Fibroblast of lung (primary cell): Measurements from ENCODE around the gene ATP11C. TPM values are rescaled to one million over a fixed set of nuclear protein-coding genes. Genes with fewer than 3 reads are reported as not detected.
A peak's percentile ranks its signal among the peaks of the same experiment; 100 is the strongest.
"Not testable (repeated sequence)": the region's sequence is repeated elsewhere in the genome, so short reads cannot be mapped to it uniquely, and the experiment has no call there.

ENCODE experiments used
- DNase-seq, 2 donors: peaks; one replicate each; pipeline versions ENCODE4 v3.0.0 to v3.0.0-alpha.2; 2010; ENCODE audit warnings: low read depth in 2 of 2
- H2AFZ ChIP-seq: 2 replicates; pipeline ENCODE4 v1.5.1; 2012; ENCODE audit warnings: low read length, control low read depth, inconsistent platforms
- H3K27ac ChIP-seq: 2 replicates; pipeline ENCODE4 v1.5.1; 2011; ENCODE audit warnings: low read length, control low read depth; ENCODE audit not compliant: insufficient read depth
- H3K27me3 ChIP-seq: 2 replicates; pipeline ENCODE4 v1.5.1; 2011; ENCODE audit warnings: mild to moderate bottlenecking, low read length; ENCODE audit not compliant: control insufficient read depth, insufficient read depth
- H3K36me3 ChIP-seq: 2 replicates; pipeline ENCODE4 v1.5.1; 2011; ENCODE audit warnings: low read length; ENCODE audit not compliant: control insufficient read depth, insufficient read depth
- H3K4me1 ChIP-seq: 2 replicates; pipeline ENCODE4 v1.5.1; 2011; ENCODE audit warnings: low read length; ENCODE audit not compliant: control insufficient read depth, insufficient read depth; ENCODE audit errors: extremely low read depth
- H3K4me2 ChIP-seq: 2 replicates; pipeline ENCODE4 v1.5.1; 2011; ENCODE audit warnings: low read length, control low read depth; ENCODE audit not compliant: insufficient read depth; ENCODE audit errors: extremely low read depth
- H3K4me3 ChIP-seq, 4 experiments: fragments of 200-600 bp in 1 of 4; sonication (generic) in 1 of 4; replicated peaks in 1 of 4; 2 replicates each; pipeline ENCODE4 v1.5.1; 2011 to 2016; ENCODE audit warnings: low read length in 4 of 4, low read depth in 3 of 4, mild to moderate bottlenecking in 3 of 4, control low read depth in 2 of 4, inconsistent platforms in 1 of 4, mixed read lengths in 1 of 4; ENCODE audit not compliant: insufficient read depth in 1 of 4; ENCODE audit errors: control extremely low read depth in 1 of 4
- H3K79me2 ChIP-seq: 2 replicates; pipeline ENCODE4 v1.5.1; 2012; ENCODE audit warnings: mild to moderate bottlenecking, low read length, inconsistent platforms; ENCODE audit not compliant: control insufficient read depth, insufficient read depth
- H3K9ac ChIP-seq: 2 replicates; pipeline ENCODE4 v1.5.1; 2011; ENCODE audit warnings: mild to moderate bottlenecking, low read length, control low read depth; ENCODE audit not compliant: insufficient read depth
- H3K9me3 ChIP-seq: 2 replicates; pipeline ENCODE4 v1.5.1; 2012; ENCODE audit warnings: low read depth, low read length; ENCODE audit not compliant: control insufficient read depth, insufficient read depth
- H4K20me1 ChIP-seq: 2 replicates; pipeline ENCODE4 v1.5.1; 2011; ENCODE audit warnings: low read length; ENCODE audit not compliant: control insufficient read depth, insufficient read depth; ENCODE audit errors: extremely low read depth
- CTCF ChIP-seq, 2 donors: IDR thresholded peaks in 1 of 2; conservative IDR thresholded peaks in 1 of 2; 1 replicate in 1 of 2; 2 replicates in 1 of 2; pipeline ENCODE4 v1.5.1; 2011 to 2012; ENCODE audit warnings: low read length in 2 of 2, control low read depth in 1 of 2, inconsistent platforms in 1 of 2, low read depth in 1 of 2, mild to moderate bottlenecking in 1 of 2
- EZH2 ChIP-seq: IDR thresholded peaks from 2 replicates; pipeline ENCODE4 v1.5.1; 2012; ENCODE audit warnings: low read length, control low read depth, mild to moderate bottlenecking; ENCODE audit errors: missing control alignments
- polyA plus RNA-seq, 2 donors: library from polyadenylated mRNA; depleted of rRNA in 1 of 2; stranded (reverse) in 1 of 2; unstranded in 1 of 2; fragments of >200 nt; gene quantifications; 2 replicates each; pipeline ENCODE4 v1.2.1, GENCODE V29; 2011 to 2012; ENCODE audit warnings: missing spikeins in 1 of 2
- total RNA-seq: library from RNA; depleted of rRNA; stranded (reverse); fragments of >200 nt; gene quantifications from 2 replicates; pipeline ENCODE4 v1.2.1, GENCODE V29; 2014

The ATP11C gene
- total and polyA plus RNA-seq, 2 donors (not counting 1 experiment from before 2014, with no cell fraction given), result 47.7 to 68.0 TPM

DNA sequence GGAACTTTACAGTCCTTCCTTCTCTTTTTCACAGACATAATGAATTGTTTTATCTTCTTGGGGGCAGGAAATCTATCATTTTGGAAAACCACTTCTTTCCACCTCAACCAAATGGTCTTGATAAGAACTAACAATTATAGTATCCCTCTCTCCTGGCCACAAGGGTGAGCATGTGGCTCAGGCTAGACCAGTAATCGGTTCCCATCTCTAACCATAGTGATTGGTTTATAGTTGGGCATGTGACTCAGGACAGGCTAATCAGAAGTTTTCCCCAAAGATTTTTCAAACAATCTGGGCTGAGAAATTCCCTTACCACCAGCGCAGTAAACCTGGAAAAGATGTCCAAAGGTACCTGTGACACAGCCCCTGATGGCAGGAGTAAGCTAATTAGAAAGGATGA lies 36.4 kb upstream of the ATP11C start:
- TF ChIP-seq EZH2, result no peak
- TF ChIP-seq CTCF (conservative IDR thresholded peaks at IDR 0.05 in 1 of 2, IDR thresholded peaks at IDR 0.05 in 1 of 2; ENCODE audit: low read depth in 1 of 2, low read length in 2 of 2), result no peak
- Histone ChIP-seq H3K36me3 (no peaks in the 10 kb centered on the region), H3K9me3 (no peaks in the 10 kb centered on the region), H3K79me2 (no peaks in the 10 kb centered on the region), H3K9ac (no peak overlapping the region), H3K4me1 (no peaks in the 10 kb centered on the region), H2AFZ (no peak overlapping the region), H3K27ac (no peak overlapping the region), H3K4me2 (no peak overlapping the region), H3K4me3 (no peak overlapping the region), H3K27me3 (no peaks in the 10 kb centered on the region), H4K20me1 (no peaks in the 10 kb centered on the region)
- DNase-seq, result no peak

DNA sequence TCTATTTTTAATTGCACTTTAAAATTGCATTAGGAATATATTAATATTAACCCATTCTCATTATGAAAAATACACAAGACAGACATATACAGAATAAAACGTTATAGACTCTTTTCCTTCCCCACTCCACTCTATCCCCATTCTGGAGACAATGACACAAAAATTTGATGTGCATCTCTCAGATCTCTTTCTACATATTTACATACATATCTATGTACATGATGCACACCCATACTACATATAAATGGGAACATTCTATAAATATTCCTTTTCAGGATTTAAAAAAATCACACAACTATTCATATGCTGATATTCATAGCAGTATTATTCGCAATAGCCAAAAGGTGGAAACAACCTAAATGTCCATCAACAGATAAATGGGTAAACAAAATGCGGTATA lies 34.9 kb upstream of the ATP11C start:
- no peaks in the 10 kb centered on the region for H4K20me1 ChIP-seq
- no peak for TF ChIP-seq EZH2
- no peak for TF ChIP-seq CTCF (conservative IDR thresholded peaks at IDR 0.05 in 1 of 2, IDR thresholded peaks at IDR 0.05 in 1 of 2; ENCODE audit: low read depth in 1 of 2, low read length in 2 of 2)
- H3K27me3 ChIP-seq, result no peaks in the 10 kb centered on the region
- no peak overlapping the region for H3K9ac ChIP-seq
- H3K27ac ChIP-seq, result no peak overlapping the region
- no peak for DNase-seq
- no peak overlapping the region for H3K4me3 ChIP-seq
- H3K79me2 ChIP-seq, result no peaks in the 10 kb centered on the region
- H3K4me1 ChIP-seq, result no peaks in the 10 kb centered on the region
- no peaks in the 10 kb centered on the region for H3K9me3 ChIP-seq
- no peak overlapping the region for H3K4me2 ChIP-seq
- no peaks in the 10 kb centered on the region for H3K36me3 ChIP-seq
- no peak overlapping the region for H2AFZ ChIP-seq

DNA sequence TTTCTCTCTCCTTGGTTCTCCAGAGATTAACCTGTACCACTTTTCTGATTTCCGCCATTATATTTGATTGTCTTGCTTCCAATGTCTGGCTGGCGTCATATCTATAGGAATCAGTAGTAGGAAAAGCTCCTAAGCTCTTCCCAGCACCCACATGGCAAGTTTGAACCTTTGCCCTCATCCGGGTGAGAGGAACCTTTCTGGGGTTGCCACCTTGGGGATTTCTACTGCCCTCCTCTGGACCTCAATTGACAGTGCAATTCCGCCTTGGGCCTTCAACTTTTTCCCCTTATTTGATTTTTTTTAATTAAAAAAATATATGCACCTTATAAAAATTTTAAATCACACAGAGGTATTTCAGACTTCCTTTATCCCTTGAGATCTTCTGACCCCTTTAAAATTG lies 34.4 kb upstream of the ATP11C start:
- no peak overlapping the region for H3K9ac ChIP-seq
- H3K27ac ChIP-seq, result no peak overlapping the region
- no peaks in the 10 kb centered on the region for H3K4me1 ChIP-seq
- no peaks in the 10 kb centered on the region for H3K27me3 ChIP-seq
- peak in 1 of 2 donors; percentile 1 for DNase-seq
- no peaks in the 10 kb centered on the region for H4K20me1 ChIP-seq
- no peaks in the 10 kb centered on the region for H3K36me3 ChIP-seq
- H3K9me3 ChIP-seq, result no peaks in the 10 kb centered on the region
- no peak overlapping the region for H3K4me2 ChIP-seq
- no peak overlapping the region for H3K4me3 ChIP-seq
- TF ChIP-seq EZH2, result no peak
- TF ChIP-seq CTCF (conservative IDR thresholded peaks at IDR 0.05 in 1 of 2, IDR thresholded peaks at IDR 0.05 in 1 of 2; ENCODE audit: low read depth in 1 of 2, low read length in 2 of 2), result peak; percentile 15 to 24
- no peak overlapping the region for H2AFZ ChIP-seq
- H3K79me2 ChIP-seq, result no peaks in the 10 kb centered on the region

DNA sequence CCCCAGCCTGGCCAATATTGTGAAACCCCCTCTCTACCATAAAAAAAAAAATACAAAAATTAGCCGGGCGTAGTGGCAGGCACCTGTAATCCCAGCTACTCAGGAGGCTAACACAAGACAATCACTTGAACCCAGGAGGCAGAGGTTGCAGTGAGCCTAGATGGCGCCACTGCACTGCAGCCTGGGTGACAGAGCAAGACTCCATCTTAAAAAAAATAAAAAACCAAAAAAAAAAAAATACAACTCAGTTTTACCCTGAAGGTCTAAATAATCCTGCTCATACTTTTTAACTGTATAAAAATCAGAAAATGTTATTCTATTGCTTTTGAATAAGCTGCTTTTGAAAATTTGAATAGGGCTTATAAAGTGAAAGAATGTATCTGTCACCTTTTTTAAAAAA lies 33.3 kb upstream of the ATP11C start:
- H3K79me2 ChIP-seq, H3K27ac ChIP-seq, H3K27me3 ChIP-seq, H3K4me1 ChIP-seq, H3K4me2 ChIP-seq, H3K36me3 ChIP-seq, H2AFZ ChIP-seq, H3K9me3 ChIP-seq, H3K4me3 ChIP-seq, H4K20me1 ChIP-seq, H3K9ac ChIP-seq, DNase-seq: not testable (repeated sequence)
